Transverse colon (tissue), 4 donors: ENCODE results near the gene TECPR2.

ENCODE experiments used
- EP300 ChIP-seq: sonication (generic); formaldehyde crosslinking; IDR thresholded peaks from one replicate; pipeline ENCODE4 v1.6.1; 2017; ENCODE audit warnings: antibody characterized with exemption, low read depth
- POLR2A ChIP-seq: fragments of 450-650 bp; IDR thresholded peaks from one replicate; pipeline ENCODE4 v1.6.1; 2016; ENCODE audit warnings: antibody characterized with exemption, mild to moderate bottlenecking, moderate library complexity
- POLR2AphosphoS5 ChIP-seq, 3 donors: sonication (generic); formaldehyde crosslinking; IDR thresholded peaks; one replicate each; pipeline ENCODE4 v1.6.1; 2016; ENCODE audit warnings: antibody characterized with exemption in 3 of 3
- TF ChIP-seq, protein P1 (sequence below), 5 experiments: fragments of 200-600 bp in 3 of 5; fragments of 450-650 bp in 2 of 5; sonication (generic) in 3 of 5; IDR thresholded peaks; 1 replicate in 2 of 5; 2 replicates in 3 of 5; pipeline ENCODE4 v1.5.1; 2016 to 2017; ENCODE audit warnings: antibody characterized with exemption in 5 of 5, inconsistent platforms in 3 of 5, mild to moderate bottlenecking in 2 of 5, moderate library complexity in 1 of 5

DNA sequence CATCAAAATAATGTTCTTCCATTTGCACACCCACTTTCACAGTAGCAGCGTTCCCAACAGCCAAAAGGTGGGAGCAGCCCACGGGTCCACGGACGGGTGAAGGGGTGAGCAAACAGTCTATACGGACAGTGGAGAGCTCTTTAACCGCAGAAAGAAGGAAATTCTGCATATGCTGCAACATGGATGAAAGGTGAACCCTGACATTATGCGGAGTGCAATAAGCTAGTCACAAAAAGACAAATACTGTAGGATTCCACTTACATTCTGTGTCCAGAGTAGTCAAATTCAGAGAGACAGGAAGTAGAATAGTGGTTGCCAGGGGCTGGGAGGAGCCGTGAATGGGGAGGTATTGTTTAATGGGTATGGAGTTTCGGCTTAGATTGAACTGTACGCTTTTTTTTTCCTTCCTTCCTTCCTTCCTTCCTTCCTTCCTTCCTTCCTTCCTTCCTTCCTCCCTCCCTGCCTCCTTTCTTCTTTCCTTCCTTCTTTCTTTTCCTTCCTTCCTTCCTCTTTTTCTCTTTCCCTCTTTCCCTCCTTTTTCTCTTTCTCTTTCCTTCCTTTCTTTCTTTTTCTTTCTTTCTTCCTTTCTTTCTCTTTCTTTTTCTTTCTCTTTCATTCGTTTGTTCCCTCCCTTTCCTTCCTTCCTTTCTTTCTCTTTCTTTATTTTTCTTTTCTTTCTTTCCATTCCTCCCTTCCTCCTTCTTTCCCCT is 162.6 kb downstream of the TECPR2 start:
- TF ChIP-seq, protein P1, sequence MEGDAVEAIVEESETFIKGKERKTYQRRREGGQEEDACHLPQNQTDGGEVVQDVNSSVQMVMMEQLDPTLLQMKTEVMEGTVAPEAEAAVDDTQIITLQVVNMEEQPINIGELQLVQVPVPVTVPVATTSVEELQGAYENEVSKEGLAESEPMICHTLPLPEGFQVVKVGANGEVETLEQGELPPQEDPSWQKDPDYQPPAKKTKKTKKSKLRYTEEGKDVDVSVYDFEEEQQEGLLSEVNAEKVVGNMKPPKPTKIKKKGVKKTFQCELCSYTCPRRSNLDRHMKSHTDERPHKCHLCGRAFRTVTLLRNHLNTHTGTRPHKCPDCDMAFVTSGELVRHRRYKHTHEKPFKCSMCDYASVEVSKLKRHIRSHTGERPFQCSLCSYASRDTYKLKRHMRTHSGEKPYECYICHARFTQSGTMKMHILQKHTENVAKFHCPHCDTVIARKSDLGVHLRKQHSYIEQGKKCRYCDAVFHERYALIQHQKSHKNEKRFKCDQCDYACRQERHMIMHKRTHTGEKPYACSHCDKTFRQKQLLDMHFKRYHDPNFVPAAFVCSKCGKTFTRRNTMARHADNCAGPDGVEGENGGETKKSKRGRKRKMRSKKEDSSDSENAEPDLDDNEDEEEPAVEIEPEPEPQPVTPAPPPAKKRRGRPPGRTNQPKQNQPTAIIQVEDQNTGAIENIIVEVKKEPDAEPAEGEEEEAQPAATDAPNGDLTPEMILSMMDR (IDR thresholded peaks at IDR 0.05): no peak
- TF ChIP-seq POLR2AphosphoS5 (IDR thresholded peaks at IDR 0.05): no peak
- TF ChIP-seq EP300: no peak
- no peak for TF ChIP-seq POLR2A
